ENCODE results near the gene OR2AE1. TPM values are rescaled to one million over a fixed set of nuclear protein-coding genes. Genes with fewer than 3 reads are reported as not detected.

Gene OR2AE1
- total and polyA plus RNA-seq, 2 of the 13 experiments (the other 11 are each of a cell fraction or from before 2014, with no cell fraction given): not detected

GRCh38 chr7:99827040-99827778 lies 49.6 kb downstream of the OR2AE1 start (continued):
- TF ChIP-seq ZMYM4 (CRISPR knock-in tag; IDR thresholded peaks at IDR 0.05) (peak; percentile 71; the same call in 1 of the 2 replicates), IKZF1 (IDR thresholded peaks at IDR 0.05) (no peak), ZNF362 (CRISPR knock-in tag; IDR thresholded peaks at IDR 0.05; ENCODE audit: borderline replicate concordance) (peak; percentile 94), DRAP1 (CRISPR knock-in tag; IDR thresholded peaks at IDR 0.05) (peak; percentile 61; the same call in 1 of the 2 replicates), ZFYVE20 (CRISPR knock-in tag; IDR thresholded peaks at IDR 0.05; ENCODE audit: borderline replicate concordance, low read depth) (no peak), PHF8 (CRISPR knock-in tag; IDR thresholded peaks at IDR 0.05) (no peak), JUN (CRISPR knock-in tag; IDR thresholded peaks at IDR 0.05) (0 out of 2 replicates have a peak, but pooled peaks have one; percentile 34), SALL2 (CRISPR knock-in tag; IDR thresholded peaks at IDR 0.05) (peak; percentile 43; the same call in 1 of the 2 replicates), NFIB (CRISPR knock-in tag; IDR thresholded peaks at IDR 0.05; ENCODE audit: borderline replicate concordance) (no peak), MZF1 (CRISPR knock-in tag; IDR thresholded peaks at IDR 0.05; ENCODE audit: borderline replicate concordance) (no peak), ZNF530 (CRISPR knock-in tag; IDR thresholded peaks at IDR 0.05; ENCODE audit: low read depth) (no peak), FOXO1 (CRISPR knock-in tag; IDR thresholded peaks at IDR 0.05) (peak; percentile 94), RXRA (CRISPR knock-in tag; IDR thresholded peaks at IDR 0.05) (peak; percentile 48; the same call in 1 of the 2 replicates), ZNF138 (CRISPR knock-in tag; IDR thresholded peaks at IDR 0.05; ENCODE audit: low read depth) (no peak), GTF3A (CRISPR knock-in tag; conservative IDR thresholded peaks at IDR 0.05) (peak; percentile 47; the same call in 1 of the 2 replicates), POLR2G (IDR thresholded peaks at IDR 0.05; ENCODE audit: low read depth, low read length) (no peak), ZNF263 (CRISPR knock-in tag; IDR thresholded peaks at IDR 0.05) (no peak)
- TF ChIP-seq, protein P1, sequence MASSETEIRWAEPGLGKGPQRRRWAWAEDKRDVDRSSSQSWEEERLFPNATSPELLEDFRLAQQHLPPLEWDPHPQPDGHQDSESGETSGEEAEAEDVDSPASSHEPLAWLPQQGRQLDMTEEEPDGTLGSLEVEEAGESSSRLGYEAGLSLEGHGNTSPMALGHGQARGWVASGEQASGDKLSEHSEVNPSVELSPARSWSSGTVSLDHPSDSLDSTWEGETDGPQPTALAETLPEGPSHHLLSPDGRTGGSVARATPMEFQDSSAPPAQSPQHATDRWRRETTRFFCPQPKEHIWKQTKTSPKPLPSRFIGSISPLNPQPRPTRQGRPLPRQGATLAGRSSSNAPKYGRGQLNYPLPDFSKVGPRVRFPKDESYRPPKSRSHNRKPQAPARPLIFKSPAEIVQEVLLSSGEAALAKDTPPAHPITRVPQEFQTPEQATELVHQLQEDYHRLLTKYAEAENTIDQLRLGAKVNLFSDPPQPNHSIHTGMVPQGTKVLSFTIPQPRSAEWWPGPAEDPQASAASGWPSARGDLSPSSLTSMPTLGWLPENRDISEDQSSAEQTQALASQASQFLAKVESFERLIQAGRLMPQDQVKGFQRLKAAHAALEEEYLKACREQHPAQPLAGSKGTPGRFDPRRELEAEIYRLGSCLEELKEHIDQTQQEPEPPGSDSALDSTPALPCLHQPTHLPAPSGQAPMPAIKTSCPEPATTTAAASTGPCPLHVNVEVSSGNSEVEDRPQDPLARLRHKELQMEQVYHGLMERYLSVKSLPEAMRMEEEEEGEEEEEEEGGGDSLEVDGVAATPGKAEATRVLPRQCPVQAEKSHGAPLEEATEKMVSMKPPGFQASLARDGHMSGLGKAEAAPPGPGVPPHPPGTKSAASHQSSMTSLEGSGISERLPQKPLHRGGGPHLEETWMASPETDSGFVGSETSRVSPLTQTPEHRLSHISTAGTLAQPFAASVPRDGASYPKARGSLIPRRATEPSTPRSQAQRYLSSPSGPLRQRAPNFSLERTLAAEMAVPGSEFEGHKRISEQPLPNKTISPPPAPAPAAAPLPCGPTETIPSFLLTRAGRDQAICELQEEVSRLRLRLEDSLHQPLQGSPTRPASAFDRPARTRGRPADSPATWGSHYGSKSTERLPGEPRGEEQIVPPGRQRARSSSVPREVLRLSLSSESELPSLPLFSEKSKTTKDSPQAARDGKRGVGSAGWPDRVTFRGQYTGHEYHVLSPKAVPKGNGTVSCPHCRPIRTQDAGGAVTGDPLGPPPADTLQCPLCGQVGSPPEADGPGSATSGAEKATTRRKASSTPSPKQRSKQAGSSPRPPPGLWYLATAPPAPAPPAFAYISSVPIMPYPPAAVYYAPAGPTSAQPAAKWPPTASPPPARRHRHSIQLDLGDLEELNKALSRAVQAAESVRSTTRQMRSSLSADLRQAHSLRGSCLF (CRISPR knock-in tag; IDR thresholded peaks at IDR 0.05; ENCODE audit: borderline replicate concordance): no peak
- TF ChIP-seq, protein P2, sequence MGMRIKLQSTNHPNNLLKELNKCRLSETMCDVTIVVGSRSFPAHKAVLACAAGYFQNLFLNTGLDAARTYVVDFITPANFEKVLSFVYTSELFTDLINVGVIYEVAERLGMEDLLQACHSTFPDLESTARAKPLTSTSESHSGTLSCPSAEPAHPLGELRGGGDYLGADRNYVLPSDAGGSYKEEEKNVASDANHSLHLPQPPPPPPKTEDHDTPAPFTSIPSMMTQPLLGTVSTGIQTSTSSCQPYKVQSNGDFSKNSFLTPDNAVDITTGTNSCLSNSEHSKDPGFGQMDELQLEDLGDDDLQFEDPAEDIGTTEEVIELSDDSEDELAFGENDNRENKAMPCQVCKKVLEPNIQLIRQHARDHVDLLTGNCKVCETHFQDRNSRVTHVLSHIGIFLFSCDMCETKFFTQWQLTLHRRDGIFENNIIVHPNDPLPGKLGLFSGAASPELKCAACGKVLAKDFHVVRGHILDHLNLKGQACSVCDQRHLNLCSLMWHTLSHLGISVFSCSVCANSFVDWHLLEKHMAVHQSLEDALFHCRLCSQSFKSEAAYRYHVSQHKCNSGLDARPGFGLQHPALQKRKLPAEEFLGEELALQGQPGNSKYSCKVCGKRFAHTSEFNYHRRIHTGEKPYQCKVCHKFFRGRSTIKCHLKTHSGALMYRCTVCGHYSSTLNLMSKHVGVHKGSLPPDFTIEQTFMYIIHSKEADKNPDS (CRISPR knock-in tag; IDR thresholded peaks at IDR 0.05): peak; percentile 75; the same call in 1 of the 2 replicates
